C4-2B (cell line): ENCODE data around the gene CRCP.

ENCODE experiments used
- ZFX ChIP-seq: fragments of 450-650 bp; IDR thresholded peaks from 2 replicates; pipeline ENCODE4 v1.6.1; 2017
- TF ChIP-seq, protein P1 (sequence below): fragments of 450-650 bp; conservative IDR thresholded peaks from 2 replicates; pipeline ENCODE4 v1.5.1; 2017; ENCODE audit warnings: mild to moderate bottlenecking

DNA sequence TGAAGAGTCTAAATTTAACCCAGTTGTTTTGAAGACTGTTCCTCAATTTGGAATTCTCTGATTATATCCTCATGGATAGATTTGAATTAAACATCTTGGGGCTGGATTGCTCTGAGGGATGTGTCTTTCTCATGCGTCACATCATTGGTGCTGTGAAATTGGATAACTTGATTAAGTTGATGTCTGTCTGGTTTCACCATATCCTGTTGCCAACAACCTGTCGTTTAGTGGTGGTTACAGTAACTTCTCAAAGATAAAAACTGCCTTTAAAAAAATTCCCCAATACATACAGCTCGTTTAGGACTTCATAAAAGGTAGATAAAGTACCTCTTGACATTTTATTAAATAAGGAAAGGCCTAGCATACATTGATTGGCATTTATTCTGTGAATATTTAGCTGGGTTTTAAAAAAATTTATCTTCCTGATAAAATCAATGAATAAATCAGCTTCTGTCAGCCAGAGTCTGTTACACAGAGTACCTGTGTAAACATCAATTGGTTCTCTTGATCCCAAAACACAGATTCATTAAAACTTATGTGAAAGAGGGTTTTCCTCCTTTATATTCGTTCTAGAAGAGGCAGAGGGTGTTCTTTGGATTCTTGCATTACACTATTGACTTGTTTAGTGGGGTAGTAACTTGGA lies 10.5 kb downstream of the CRCP start:
- TF ChIP-seq, protein P1, sequence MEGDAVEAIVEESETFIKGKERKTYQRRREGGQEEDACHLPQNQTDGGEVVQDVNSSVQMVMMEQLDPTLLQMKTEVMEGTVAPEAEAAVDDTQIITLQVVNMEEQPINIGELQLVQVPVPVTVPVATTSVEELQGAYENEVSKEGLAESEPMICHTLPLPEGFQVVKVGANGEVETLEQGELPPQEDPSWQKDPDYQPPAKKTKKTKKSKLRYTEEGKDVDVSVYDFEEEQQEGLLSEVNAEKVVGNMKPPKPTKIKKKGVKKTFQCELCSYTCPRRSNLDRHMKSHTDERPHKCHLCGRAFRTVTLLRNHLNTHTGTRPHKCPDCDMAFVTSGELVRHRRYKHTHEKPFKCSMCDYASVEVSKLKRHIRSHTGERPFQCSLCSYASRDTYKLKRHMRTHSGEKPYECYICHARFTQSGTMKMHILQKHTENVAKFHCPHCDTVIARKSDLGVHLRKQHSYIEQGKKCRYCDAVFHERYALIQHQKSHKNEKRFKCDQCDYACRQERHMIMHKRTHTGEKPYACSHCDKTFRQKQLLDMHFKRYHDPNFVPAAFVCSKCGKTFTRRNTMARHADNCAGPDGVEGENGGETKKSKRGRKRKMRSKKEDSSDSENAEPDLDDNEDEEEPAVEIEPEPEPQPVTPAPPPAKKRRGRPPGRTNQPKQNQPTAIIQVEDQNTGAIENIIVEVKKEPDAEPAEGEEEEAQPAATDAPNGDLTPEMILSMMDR = no peak
- TF ChIP-seq ZFX = no peak
